Measurements from ENCODE around the gene ZFHX2. TPM values are rescaled to one million over a fixed set of nuclear protein-coding genes. Genes with fewer than 3 reads are reported as not detected.

Gene ZFHX2
- polyA plus RNA-seq, 1 donor (not counting 4 experiments of a cell fraction or from before 2014, with no cell fraction given): 0.18 TPM

GRCh38 chr14:23470947-23471346 lies 80.6 kb downstream of the ZFHX2 start:
- no peak overlapping the region for H3K9ac ChIP-seq (ENCODE audit: control insufficient read depth, extremely low read depth, insufficient read depth, low read length)
- H3K36me3 ChIP-seq (ENCODE audit: control insufficient read depth in 2 of 2, extremely low read depth in 1 of 2, insufficient read depth in 2 of 2, low read length in 2 of 2): peaks cover 16 to 23% of the 10 kb centered on the region in 2 experiments
- DNase-seq (ENCODE audit: low read depth, low spot score) (no peak), FAIRE-seq (no peak)
- H3K4me1 ChIP-seq (ENCODE audit: control insufficient read depth, extremely low read depth, insufficient read depth, low read length): peaks cover 11% of the 10 kb centered on the region
- no peaks in the 10 kb centered on the region for H3K9me1 ChIP-seq (ENCODE audit: control insufficient read depth, extremely low read depth, insufficient read depth, low read length)
- H2AFZ ChIP-seq (ENCODE audit: control insufficient read depth, low read length): no peak overlapping the region
- peaks cover 20% of the 10 kb centered on the region for H3K79me2 ChIP-seq (ENCODE audit: control insufficient read depth, insufficient read depth, low read length)
- no peaks in the 10 kb centered on the region for H4K20me1 ChIP-seq (ENCODE audit: control insufficient read depth, extremely low read depth, insufficient read depth, low read length)
- no peak overlapping the region for H3K27ac ChIP-seq (ENCODE audit: control insufficient read depth, insufficient read depth, low read length)
- no peak overlapping the region for H3K4me2 ChIP-seq (ENCODE audit: control insufficient read depth, extremely low read depth, insufficient read depth, low read depth, low read length)
- dilution Hi-C loops (cut with MboI; ENCODE audit: extremely low pct_ligation_motif_present, low sequenced_read_pairs): no loop called here
- no peak for TF ChIP-seq EZH2 (IDR thresholded peaks at IDR 0.05; ENCODE audit: low read length)
- no peak for TF ChIP-seq CTCF (optimal IDR thresholded peaks at IDR 0.05 in 1 of 3, IDR thresholded peaks at IDR 0.05 in 1 of 3, conservative IDR thresholded peaks at IDR 0.05 in 1 of 3; ENCODE audit: extremely low read depth in 1 of 3, insufficient read depth in 2 of 3, low read length in 3 of 3)
- no peak overlapping the region for H3K4me3 ChIP-seq (ENCODE audit: control insufficient read depth in 2 of 3, extremely low read depth in 1 of 3, insufficient read depth in 2 of 3, low read depth in 1 of 3, low read length in 3 of 3)
- no peaks in the 10 kb centered on the region for H3K27me3 ChIP-seq (ENCODE audit: control insufficient read depth, extremely low read depth, insufficient read depth, low read length)
- no peaks in the 10 kb centered on the region for H3K9me3 ChIP-seq (ENCODE audit: control insufficient read depth, low read depth, low read length)

Other genes starting within 250 kb of the ZFHX2 start
- 1.6 to 2.5 TPM (median 1.9 TPM) in 3 replicates for gene PPP1R3E, start 248.9 kb downstream of the ZFHX2 start, polyA plus RNA-seq
- 24.0 to 45.7 TPM (median 33.9 TPM) in 3 replicates for gene BCL2L2, start 244.9 kb downstream of the ZFHX2 start, polyA plus RNA-seq
- 168 to 185 TPM (median 173 TPM) in 3 replicates for gene PABPN1, start 230.3 kb downstream of the ZFHX2 start, polyA plus RNA-seq
- 0.76 to 2.1 TPM (median 1.2 TPM) in 3 replicates for gene SLC22A17, start 198.9 kb downstream of the ZFHX2 start, polyA plus RNA-seq
- gene EFS, start 186.6 kb downstream of the ZFHX2 start, polyA plus RNA-seq: 1.4 to 2.1 TPM (median 1.7 TPM) in 3 replicates
- gene IL25, start 179.0 kb downstream of the ZFHX2 start, polyA plus RNA-seq: not detected in 3 replicates
- gene CMTM5, start 174.7 kb downstream of the ZFHX2 start, polyA plus RNA-seq: not detected in 3 replicates
- gene MYH6, start 143.5 kb downstream of the ZFHX2 start, polyA plus RNA-seq: not detected in 3 replicates
- not detected in 3 replicates for gene MYH7, start 116.1 kb downstream of the ZFHX2 start, polyA plus RNA-seq
- gene NGDN, start 82.1 kb downstream of the ZFHX2 start, polyA plus RNA-seq: 42.3 to 58.7 TPM (median 50.6 TPM) in 3 replicates
- gene THTPA, start 4.5 kb upstream of the ZFHX2 start, polyA plus RNA-seq: 3.2 to 4.3 TPM (median 4.3 TPM) in 3 replicates
- gene AP1G2, start 16.0 kb upstream of the ZFHX2 start, polyA plus RNA-seq: 119 to 230 TPM (median 128 TPM) in 3 replicates
- 0.01 to 0.04 TPM (median 0.03 TPM) in 3 replicates for gene JPH4, start 27.0 kb upstream of the ZFHX2 start, polyA plus RNA-seq
- 0.14 to 0.26 TPM (median 0.20 TPM) in 3 replicates for gene DHRS2, start 84.6 kb upstream of the ZFHX2 start, polyA plus RNA-seq